ENCODE measurements around the gene MPLKIP. TPM values are rescaled to one million over a fixed set of nuclear protein-coding genes. Genes with fewer than 3 reads are reported as not detected.

MPLKIP gene
- total RNA-seq, 1 donor = 7.8 TPM

DNA sequence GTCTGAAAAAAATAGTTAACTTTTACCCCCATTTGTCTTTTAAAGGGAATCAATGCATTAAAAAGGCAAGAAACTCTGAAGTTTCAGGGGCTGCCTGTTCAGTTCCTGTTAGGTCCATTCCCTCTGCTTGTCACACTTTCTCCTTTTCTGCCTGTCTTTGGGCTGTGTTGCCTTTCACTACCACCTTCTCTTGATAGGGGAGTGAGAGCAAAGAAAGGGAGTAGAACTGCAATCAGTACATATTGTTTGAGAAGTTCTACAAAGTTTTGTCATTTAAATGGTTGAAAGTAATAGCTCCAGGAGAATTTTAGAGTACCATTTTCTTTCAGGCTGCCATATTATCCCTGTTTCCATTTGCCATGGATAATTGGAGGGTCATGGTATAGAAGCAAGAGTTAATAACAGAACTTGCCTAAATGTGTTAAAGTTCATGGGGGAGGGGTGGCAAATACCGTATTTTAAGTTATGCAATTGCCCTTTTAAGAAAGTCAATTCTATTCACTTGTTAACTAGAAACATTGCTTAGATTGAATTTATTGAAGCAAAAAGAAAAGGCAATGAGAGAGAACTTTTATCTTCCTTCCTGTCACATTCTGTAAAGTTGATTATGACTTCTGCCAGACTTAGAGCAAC is 38.6 kb downstream of the MPLKIP start:
- H3K4me3 ChIP-seq (ENCODE audit: low read depth, low read length) = no peak overlapping the region
- no peak for DNase-seq (ENCODE audit: low read depth)
- TF ChIP-seq, protein P1, sequence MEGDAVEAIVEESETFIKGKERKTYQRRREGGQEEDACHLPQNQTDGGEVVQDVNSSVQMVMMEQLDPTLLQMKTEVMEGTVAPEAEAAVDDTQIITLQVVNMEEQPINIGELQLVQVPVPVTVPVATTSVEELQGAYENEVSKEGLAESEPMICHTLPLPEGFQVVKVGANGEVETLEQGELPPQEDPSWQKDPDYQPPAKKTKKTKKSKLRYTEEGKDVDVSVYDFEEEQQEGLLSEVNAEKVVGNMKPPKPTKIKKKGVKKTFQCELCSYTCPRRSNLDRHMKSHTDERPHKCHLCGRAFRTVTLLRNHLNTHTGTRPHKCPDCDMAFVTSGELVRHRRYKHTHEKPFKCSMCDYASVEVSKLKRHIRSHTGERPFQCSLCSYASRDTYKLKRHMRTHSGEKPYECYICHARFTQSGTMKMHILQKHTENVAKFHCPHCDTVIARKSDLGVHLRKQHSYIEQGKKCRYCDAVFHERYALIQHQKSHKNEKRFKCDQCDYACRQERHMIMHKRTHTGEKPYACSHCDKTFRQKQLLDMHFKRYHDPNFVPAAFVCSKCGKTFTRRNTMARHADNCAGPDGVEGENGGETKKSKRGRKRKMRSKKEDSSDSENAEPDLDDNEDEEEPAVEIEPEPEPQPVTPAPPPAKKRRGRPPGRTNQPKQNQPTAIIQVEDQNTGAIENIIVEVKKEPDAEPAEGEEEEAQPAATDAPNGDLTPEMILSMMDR (IDR thresholded peaks at IDR 0.05; ENCODE audit: insufficient read depth, low read depth, low read length) = no peak

DNA sequence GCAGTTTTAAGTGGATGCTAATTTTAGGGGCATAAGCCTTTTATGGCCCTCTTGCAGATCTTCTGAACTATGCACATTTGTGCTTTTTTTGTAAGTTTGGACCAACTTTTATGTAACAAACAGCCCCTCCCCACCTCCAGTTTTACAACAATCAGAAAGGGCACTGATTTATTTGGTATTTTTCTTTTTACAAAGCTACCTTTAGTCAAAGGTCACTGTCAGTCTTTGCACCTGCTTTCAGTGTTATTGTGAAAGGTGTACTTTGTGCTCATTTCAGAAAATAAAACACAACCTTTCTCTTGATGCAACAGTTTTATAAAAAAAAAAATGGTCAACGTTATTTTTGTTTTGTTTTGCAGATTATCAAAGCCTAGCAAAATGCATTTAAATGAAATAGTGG is 39.2 kb downstream of the MPLKIP start:
- no peak overlapping the region for H3K4me3 ChIP-seq (ENCODE audit: low read depth, low read length)
- TF ChIP-seq, protein P1 (IDR thresholded peaks at IDR 0.05; ENCODE audit: insufficient read depth, low read depth, low read length) = no peak
- DNase-seq (ENCODE audit: low read depth) = no peak

DNA sequence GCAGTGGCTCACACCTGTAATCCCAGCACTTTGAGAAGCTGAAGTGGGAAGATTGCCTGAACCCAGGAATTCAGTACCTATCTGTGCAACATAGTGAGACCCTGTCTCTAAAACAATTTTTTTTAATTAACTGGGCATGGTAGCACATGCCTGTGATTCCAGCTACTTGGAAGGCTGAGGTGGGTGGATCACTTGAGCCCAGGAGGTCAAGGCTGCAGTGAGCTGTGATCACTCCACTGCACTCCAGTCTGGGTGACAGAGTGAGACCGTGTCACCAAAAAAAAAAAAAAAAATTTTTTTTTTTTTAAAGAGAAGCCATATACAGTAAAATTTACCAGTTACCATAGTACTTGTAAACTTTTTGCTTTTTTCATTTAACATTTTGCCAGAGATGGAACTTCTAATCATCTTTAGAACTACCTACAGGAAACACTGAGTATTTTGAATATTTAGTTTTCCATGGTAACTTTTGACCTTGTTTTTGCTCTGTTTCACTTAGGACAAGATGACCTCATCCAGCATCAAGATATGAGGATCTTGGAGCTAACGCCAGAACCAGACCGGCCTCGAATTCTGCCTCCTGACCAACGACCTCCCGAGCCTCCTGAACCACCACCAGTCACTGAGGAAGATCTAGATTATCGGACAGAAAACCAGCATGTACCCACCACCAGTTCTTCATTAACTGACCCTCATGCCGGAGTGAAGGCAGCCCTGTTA is 40.6 kb downstream of the MPLKIP start:
- no peak overlapping the region for H3K4me3 ChIP-seq (ENCODE audit: low read depth, low read length)
- no peak for DNase-seq (ENCODE audit: low read depth)
- TF ChIP-seq, protein P1 (IDR thresholded peaks at IDR 0.05; ENCODE audit: insufficient read depth, low read depth, low read length) = no peak

DNA sequence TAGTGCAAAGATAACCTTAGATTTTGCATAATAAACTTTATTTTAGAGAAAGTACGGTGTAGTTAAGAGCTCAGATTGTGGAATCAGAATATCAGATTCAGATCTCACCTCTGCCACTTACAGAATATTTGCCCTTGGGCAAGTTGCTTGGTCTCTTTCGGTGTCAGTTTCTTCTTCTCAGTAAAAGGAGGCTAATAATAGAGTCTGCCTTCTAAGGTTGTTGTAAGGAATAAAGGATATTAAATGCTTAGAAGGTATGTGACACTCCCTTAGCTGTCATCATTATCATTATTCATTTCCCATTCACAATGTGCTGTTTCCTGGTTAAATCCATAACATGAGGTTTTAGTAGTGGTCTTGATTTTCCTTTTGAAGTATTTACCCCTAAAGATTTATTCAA is 42.2 kb downstream of the MPLKIP start:
- DNase-seq (ENCODE audit: low read depth) = no peak
- TF ChIP-seq, protein P1 (IDR thresholded peaks at IDR 0.05; ENCODE audit: insufficient read depth, low read depth, low read length) = no peak
- no peak overlapping the region for H3K4me3 ChIP-seq (ENCODE audit: low read depth, low read length)

DNA sequence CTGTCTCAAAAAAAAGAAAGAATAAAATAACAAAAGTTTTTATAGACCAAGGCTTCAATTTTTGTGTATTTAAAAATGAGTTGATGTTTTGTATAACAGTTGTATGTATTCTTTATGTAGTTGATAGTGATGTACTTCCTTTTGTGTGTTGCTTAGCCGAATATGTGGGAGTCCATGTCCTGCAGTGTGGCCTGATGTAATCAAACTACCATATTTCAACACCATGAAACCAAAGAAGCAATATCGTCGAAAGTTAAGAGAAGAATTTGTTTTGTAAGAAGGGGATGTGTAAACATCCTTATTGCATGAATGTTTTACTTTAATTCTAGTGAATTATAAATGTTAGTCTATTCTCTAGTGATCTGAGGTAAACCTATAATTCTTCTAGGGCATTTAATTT is 56.6 kb downstream of the MPLKIP start:
- TF ChIP-seq, protein P1 (IDR thresholded peaks at IDR 0.05; ENCODE audit: insufficient read depth, low read depth, low read length) = no peak
- H3K4me3 ChIP-seq (ENCODE audit: low read depth, low read length) = no peak overlapping the region
- DNase-seq (ENCODE audit: low read depth) = peak; percentile 90

Small RNAs within 50 kb of the gene (small RNA-seq; reads per million reads assigned to genes)
- gene AC006023.1 (not detected), gene AC006023.2 (not detected)

Other genes with a start within 250 kb of the MPLKIP start
- 73.1 and 82.5 TPM in 2 replicates for gene CDK13, start 184.4 kb downstream of the MPLKIP start, total RNA-seq
- gene SUGCT, start 383 bp upstream of the MPLKIP start, total RNA-seq = 8.4 and 9.9 TPM in 2 replicates

All from fibroblast of villous mesenchyme (primary cell).